Measurements from ENCODE around the gene TRPV6. TPM values are rescaled to one million over a fixed set of nuclear protein-coding genes. Genes with fewer than 3 reads are reported as not detected.

Gene TRPV6
- total RNA-seq, 1 experiment from 2014 or later, result not detected

GRCh38 chr7:142864980-142865747 is 20.4 kb downstream of the TRPV6 start:
- intact Hi-C loops (cut with micrococcal nuclease; ENCODE audit: unreplicated experiment), result no loop called here
- H3K4me3 ChIP-seq (ENCODE audit: low read depth, low read length, poor library complexity, severe bottlenecking), result no peak overlapping the region
- peaks cover 29% of the 10 kb centered on the region for H3K27me3 ChIP-seq (replicated peaks; ENCODE audit: insufficient read depth, low read depth, low read length, poor library complexity)
- BruUV-seq (replicated peaks), result no TSS peak
- no peaks in the 10 kb centered on the region for H3K4me1 ChIP-seq (ENCODE audit: insufficient read depth, low read length, poor library complexity, severe bottlenecking)
- no peaks in the 10 kb centered on the region for H3K9me3 ChIP-seq (ENCODE audit: low read depth, low read length, poor library complexity, severe bottlenecking)
- ChIA-PET CTCF (no interaction called here), POLR2A (ENCODE audit: low non-redundant PET) (no interaction called here)
- no peaks in the 10 kb centered on the region for H3K36me3 ChIP-seq (ENCODE audit: insufficient read depth, low read length, poor library complexity, severe bottlenecking)
- TF ChIP-seq EZH2 (IDR thresholded peaks at IDR 0.05; ENCODE audit: borderline replicate concordance, low read depth, low read length, poor library complexity, severe bottlenecking), result no peak
- TF ChIP-seq CTCF (conservative IDR thresholded peaks at IDR 0.05; ENCODE audit: low read depth, low read length), result no peak
- no peak overlapping the region for H3K27ac ChIP-seq (ENCODE audit: low read depth, low read length, poor library complexity, severe bottlenecking)
- no peak for DNase-seq (ENCODE audit: low spot score)

- Histone ChIP-seq H3K4me3 (ENCODE audit: low read depth, low read length, poor library complexity, severe bottlenecking) (no peak overlapping the region), H3K9me3 (ENCODE audit: low read depth, low read length, poor library complexity, severe bottlenecking) (no peaks in the 10 kb centered on the region), H3K27me3 (replicated peaks; ENCODE audit: insufficient read depth, low read depth, low read length, poor library complexity) (peaks cover 40% of the 10 kb centered on the region), H3K4me1 (ENCODE audit: insufficient read depth, low read length, poor library complexity, severe bottlenecking) (no peaks in the 10 kb centered on the region), H3K27ac (ENCODE audit: low read depth, low read length, poor library complexity, severe bottlenecking) (no peak overlapping the region), H3K36me3 (ENCODE audit: insufficient read depth, low read length, poor library complexity, severe bottlenecking) (no peaks in the 10 kb centered on the region)
- no TSS peak for BruUV-seq (replicated peaks)
- no peak for TF ChIP-seq CTCF (conservative IDR thresholded peaks at IDR 0.05; ENCODE audit: low read depth, low read length)
- no peak for TF ChIP-seq EZH2 (IDR thresholded peaks at IDR 0.05; ENCODE audit: borderline replicate concordance, low read depth, low read length, poor library complexity, severe bottlenecking)
- no peak for DNase-seq (ENCODE audit: low spot score)
- CTCF ChIA-PET, result no interaction called here
- intact Hi-C loops (cut with micrococcal nuclease; ENCODE audit: unreplicated experiment), result no loop called here
- POLR2A ChIA-PET (ENCODE audit: low non-redundant PET), result no interaction called here
Observed at GRCh38 chr7:142863891-142864685, 21.5 kb downstream of the TRPV6 start.

GRCh38 chr7:142862786-142863400 is 22.7 kb downstream of the TRPV6 start:
- no peak overlapping the region for H3K4me3 ChIP-seq (ENCODE audit: low read depth, low read length, poor library complexity, severe bottlenecking)
- no peak for TF ChIP-seq EZH2 (IDR thresholded peaks at IDR 0.05; ENCODE audit: borderline replicate concordance, low read depth, low read length, poor library complexity, severe bottlenecking)
- no peak for TF ChIP-seq CTCF (conservative IDR thresholded peaks at IDR 0.05; ENCODE audit: low read depth, low read length)
- BruUV-seq (replicated peaks), result no TSS peak
- H3K36me3 ChIP-seq (ENCODE audit: insufficient read depth, low read length, poor library complexity, severe bottlenecking), result no peaks in the 10 kb centered on the region
- no peaks in the 10 kb centered on the region for H3K4me1 ChIP-seq (ENCODE audit: insufficient read depth, low read length, poor library complexity, severe bottlenecking)
- CTCF ChIA-PET, result no interaction called here
- H3K9me3 ChIP-seq (ENCODE audit: low read depth, low read length, poor library complexity, severe bottlenecking), result no peaks in the 10 kb centered on the region
- POLR2A ChIA-PET (ENCODE audit: low non-redundant PET), result no interaction called here
- peaks cover 45% of the 10 kb centered on the region for H3K27me3 ChIP-seq (replicated peaks; ENCODE audit: insufficient read depth, low read depth, low read length, poor library complexity)
- intact Hi-C loops (cut with micrococcal nuclease; ENCODE audit: unreplicated experiment), result no loop called here
- DNase-seq (ENCODE audit: low spot score), result no peak
- H3K27ac ChIP-seq (ENCODE audit: low read depth, low read length, poor library complexity, severe bottlenecking), result no peak overlapping the region

All from A673 (cell line).